A673 (cell line): Measurements from ENCODE around the gene RASSF6. TPM values are rescaled to one million over a fixed set of nuclear protein-coding genes. Genes with fewer than 3 reads are reported as not detected.

Experiments used
- BruUV-seq: library from RNA; stranded (reverse); fragments of 400-500 nt; replicated peaks from 2 replicates; lab custom pipeline; 2021; lab: Mats Ljungman, UMichigan
- CTCF ChIA-PET: fragments of 300-600 bp; sonication (Branson Sonifier 250); formaldehyde crosslinking; loops from one replicate; lab custom pipeline; 2022; ENCODE audit warnings: antibody characterized with exemption; lab: Charles Lee
- POLR2A ChIA-PET: fragments of 300-600 bp; sonication (Branson Sonifier 250); formaldehyde crosslinking; loops from one replicate; lab custom pipeline; 2022; ENCODE audit warnings: antibody characterized with exemption; ENCODE audit not compliant: low non-redundant PET; lab: Charles Lee
- DNase-seq: peaks from one replicate; pipeline ENCODE4 v3.0.0-alpha.2; 2015; ENCODE audit warnings: low spot score
- H3K27ac ChIP-seq: fragments of 200-600 bp; sonication (generic); 2 replicates; pipeline ENCODE4 v1.5.1; 2016; ENCODE audit warnings: mixed run types, low read depth, mild to moderate bottlenecking, mixed read lengths, antibody characterized with exemption, low read length; ENCODE audit not compliant: poor library complexity, severe bottlenecking
- H3K27me3 ChIP-seq: fragments of 200-600 bp; sonication (generic); replicated peaks from 2 replicates; pipeline ENCODE4 v1.6.1; 2017; ENCODE audit warnings: mixed run types, low read depth, mild to moderate bottlenecking, mixed read lengths, antibody characterized with exemption, low read length; ENCODE audit not compliant: insufficient read depth, poor library complexity
- H3K36me3 ChIP-seq: fragments of 200-600 bp; sonication (generic); 2 replicates; pipeline ENCODE4 v1.6.1; 2016; ENCODE audit warnings: mixed run types, mild to moderate bottlenecking, mixed read lengths, antibody characterized with exemption, low read length; ENCODE audit not compliant: insufficient read depth, poor library complexity, severe bottlenecking
- H3K4me1 ChIP-seq: fragments of 200-600 bp; sonication (generic); 2 replicates; pipeline ENCODE4 v1.6.1; 2017; ENCODE audit warnings: mixed run types, mild to moderate bottlenecking, mixed read lengths, antibody characterized with exemption, low read length; ENCODE audit not compliant: insufficient read depth, poor library complexity, severe bottlenecking
- H3K4me3 ChIP-seq: fragments of 200-600 bp; sonication (generic); 2 replicates; pipeline ENCODE4 v1.5.1; 2016; ENCODE audit warnings: low read depth, mixed run types, mild to moderate bottlenecking, mixed read lengths, low read length; ENCODE audit not compliant: poor library complexity, severe bottlenecking
- H3K9me3 ChIP-seq: fragments of 200-600 bp; sonication (generic); 2 replicates; pipeline ENCODE4 v1.6.1; 2016; ENCODE audit warnings: mixed run types, low read depth, mild to moderate bottlenecking, mixed read lengths, antibody characterized with exemption, low read length; ENCODE audit not compliant: poor library complexity, severe bottlenecking
- EZH2 ChIP-seq: fragments of 200-600 bp; sonication (generic); IDR thresholded peaks from 2 replicates; pipeline ENCODE4 v1.6.1; 2017; ENCODE audit warnings: borderline replicate concordance, low read depth, mild to moderate bottlenecking, mixed read lengths, antibody characterized with exemption, low read length; ENCODE audit not compliant: poor library complexity, severe bottlenecking
- intact Hi-C: fragments of 100-400 bp; cut with micrococcal nuclease; formaldehyde crosslinking; loops from one replicate; pipeline ENCODE4 v1.10.0; 2022; ENCODE audit not compliant: unreplicated experiment
- total RNA-seq: library from RNA; stranded (reverse); gene quantifications from 2 replicates; pipeline ENCODE4 v1.2.3, GENCODE V29; 2021
- TF ChIP-seq, protein P1 (sequence below): fragments of 300-800, 200-600 bp; sonication (generic); conservative IDR thresholded peaks from 2 replicates; pipeline ENCODE4 v1.5.1; 2017; ENCODE audit warnings: low read depth, mild to moderate bottlenecking, antibody characterized with exemption, low read length, moderate library complexity, mixed read lengths

Gene RASSF6
- total RNA-seq, 1 experiment from 2014 or later: not detected

DNA sequence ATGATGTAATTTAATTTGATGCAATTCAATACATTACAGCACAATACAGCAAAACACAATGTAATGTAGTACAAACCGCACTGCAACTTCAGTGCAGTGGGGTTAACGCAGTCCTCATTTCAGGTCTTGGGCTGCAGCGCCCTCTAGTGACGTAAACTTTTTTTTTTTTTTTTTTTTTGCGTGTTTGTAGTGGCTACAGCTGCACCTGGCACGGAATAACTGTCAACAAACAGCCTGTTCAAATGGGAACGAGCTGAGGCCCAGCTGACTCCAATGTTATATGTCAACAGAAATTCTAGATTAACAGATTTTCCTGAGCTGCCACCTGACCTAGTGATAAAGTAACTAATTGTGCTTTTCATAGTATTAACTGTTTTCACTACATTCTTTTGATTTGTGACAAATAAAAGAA lies 33.5 kb upstream of the RASSF6 start:
- ChIA-PET POLR2A (interaction anchor here (0.6 kb wide), 1 partner anchor 1182 kb away, joined by 3 read pairs; no protein-coding TSS in a partner anchor), CTCF (no interaction called here)
- Histone ChIP-seq H3K36me3 (no peaks in the 10 kb centered on the region), H3K27ac (no peak overlapping the region), H3K9me3 (no peaks in the 10 kb centered on the region), H3K4me1 (no peaks in the 10 kb centered on the region), H3K4me3 (no peak overlapping the region), H3K27me3 (no peaks in the 10 kb centered on the region)
- DNase-seq: peak; percentile 18
- no TSS peak for BruUV-seq
- intact Hi-C loops: loop anchor here (1.0 to 10.0 kb wide), 3 partner anchors 80 to 339 kb away; no protein-coding TSS in a partner anchor
- TF ChIP-seq, protein P1, sequence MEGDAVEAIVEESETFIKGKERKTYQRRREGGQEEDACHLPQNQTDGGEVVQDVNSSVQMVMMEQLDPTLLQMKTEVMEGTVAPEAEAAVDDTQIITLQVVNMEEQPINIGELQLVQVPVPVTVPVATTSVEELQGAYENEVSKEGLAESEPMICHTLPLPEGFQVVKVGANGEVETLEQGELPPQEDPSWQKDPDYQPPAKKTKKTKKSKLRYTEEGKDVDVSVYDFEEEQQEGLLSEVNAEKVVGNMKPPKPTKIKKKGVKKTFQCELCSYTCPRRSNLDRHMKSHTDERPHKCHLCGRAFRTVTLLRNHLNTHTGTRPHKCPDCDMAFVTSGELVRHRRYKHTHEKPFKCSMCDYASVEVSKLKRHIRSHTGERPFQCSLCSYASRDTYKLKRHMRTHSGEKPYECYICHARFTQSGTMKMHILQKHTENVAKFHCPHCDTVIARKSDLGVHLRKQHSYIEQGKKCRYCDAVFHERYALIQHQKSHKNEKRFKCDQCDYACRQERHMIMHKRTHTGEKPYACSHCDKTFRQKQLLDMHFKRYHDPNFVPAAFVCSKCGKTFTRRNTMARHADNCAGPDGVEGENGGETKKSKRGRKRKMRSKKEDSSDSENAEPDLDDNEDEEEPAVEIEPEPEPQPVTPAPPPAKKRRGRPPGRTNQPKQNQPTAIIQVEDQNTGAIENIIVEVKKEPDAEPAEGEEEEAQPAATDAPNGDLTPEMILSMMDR: peak; percentile 41; the same call in 1 of the 2 replicates
- no peak for TF ChIP-seq EZH2

DNA sequence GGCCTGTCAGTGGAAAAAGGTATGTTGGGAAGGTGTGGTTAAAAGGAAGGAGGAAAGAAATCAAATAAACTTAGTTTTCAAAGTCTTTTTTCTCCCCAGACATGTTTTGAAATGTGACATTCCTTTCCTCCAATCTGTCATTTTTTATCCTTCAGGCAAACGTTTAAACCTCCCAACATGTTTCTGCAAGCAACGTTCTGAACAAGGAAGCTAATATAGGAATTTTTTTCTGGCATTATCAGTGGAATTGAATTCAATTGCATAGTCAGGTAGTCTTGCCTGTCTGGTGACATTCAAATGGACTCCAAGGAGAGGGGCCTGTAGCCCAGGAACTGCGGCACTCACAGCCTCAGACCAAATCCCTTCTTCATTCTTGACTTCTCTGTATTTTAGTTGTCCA lies 30.0 kb upstream of the RASSF6 start:
- Histone ChIP-seq H3K27ac (no peak overlapping the region), H3K4me3 (no peak overlapping the region), H3K4me1 (no peaks in the 10 kb centered on the region), H3K9me3 (no peaks in the 10 kb centered on the region), H3K36me3 (no peaks in the 10 kb centered on the region), H3K27me3 (no peaks in the 10 kb centered on the region)
- intact Hi-C loops: loop anchor here (5.0 to 10.0 kb wide), 2 partner anchors 308 to 335 kb away; no protein-coding TSS in a partner anchor
- DNase-seq: no peak
- TF ChIP-seq EZH2: no peak
- TF ChIP-seq, protein P1: no peak
- ChIA-PET POLR2A (no interaction called here), CTCF (no interaction called here)
- no TSS peak for BruUV-seq

DNA sequence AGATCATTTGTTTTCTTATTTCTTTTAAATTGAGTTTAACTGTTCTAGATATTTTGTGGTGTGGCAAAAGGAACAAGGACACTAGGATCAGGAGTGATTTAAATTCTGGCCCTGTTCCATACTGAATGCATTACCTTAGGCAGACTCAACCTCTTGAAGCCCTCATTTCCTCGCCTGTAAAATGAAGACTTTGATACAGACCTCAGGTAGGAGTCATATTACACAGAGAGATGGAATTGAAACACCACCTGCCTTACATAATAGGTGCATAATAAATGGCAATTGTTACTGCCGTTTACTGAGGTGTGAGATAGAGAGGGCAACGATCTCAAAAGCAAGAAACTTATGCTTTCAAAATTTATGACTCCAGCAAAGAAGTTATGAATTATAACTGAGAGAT lies 28.2 kb upstream of the RASSF6 start:
- intact Hi-C loops: no loop called here
- CTCF ChIA-PET: no interaction called here

More for the DNA sequence above, 28.2 kb upstream of the RASSF6 start:
- H3K4me3 ChIP-seq: no peak overlapping the region
- TF ChIP-seq, protein P1: no peak
- no peak for TF ChIP-seq EZH2
- no TSS peak for BruUV-seq
- H3K27me3 ChIP-seq: no peaks in the 10 kb centered on the region
- no peaks in the 10 kb centered on the region for H3K4me1 ChIP-seq
- H3K9me3 ChIP-seq: no peaks in the 10 kb centered on the region
- no peaks in the 10 kb centered on the region for H3K36me3 ChIP-seq
- POLR2A ChIA-PET: no interaction called here
- no peak overlapping the region for H3K27ac ChIP-seq
- DNase-seq: no peak
